Caco-2 (cell line): ENCODE data around the gene ZNF677. TPM values are rescaled to one million over a fixed set of nuclear protein-coding genes. Genes with fewer than 3 reads are reported as not detected.
"Not testable (repeated sequence)": the region's sequence is repeated elsewhere in the genome, so short reads cannot be mapped to it uniquely, and the experiment has no call there.

ENCODE experiments used
- BruUV-seq: library from RNA; stranded (reverse); fragments of 400-500 nt; replicated peaks from 2 replicates; lab custom pipeline; 2021; lab: Mats Ljungman, UMichigan
- CTCF ChIA-PET: fragments of 300-600 bp; sonication (Branson Sonifier 250); formaldehyde crosslinking; loops from one replicate; lab custom pipeline; 2022; ENCODE audit warnings: antibody characterized with exemption; lab: Charles Lee
- POLR2A ChIA-PET: fragments of 300-600 bp; sonication (Branson Sonifier 250); formaldehyde crosslinking; loops from one replicate; lab custom pipeline; 2022; ENCODE audit warnings: antibody characterized with exemption; lab: Charles Lee
- DNase-seq, 2 experiments: peaks; one replicate each; pipeline versions ENCODE4 v3.0.0 to v3.0.0-alpha.2; 2020 to 2022
- H3K27me3 ChIP-seq: replicated peaks from 2 replicates; pipeline ENCODE4 v1.6.0; 2011; ENCODE audit warnings: low read length; ENCODE audit not compliant: control insufficient read depth, insufficient read depth
- H3K36me3 ChIP-seq: 2 replicates; pipeline ENCODE4 v1.5.1; 2011; ENCODE audit warnings: low read length; ENCODE audit not compliant: control insufficient read depth, insufficient read depth
- H3K4me1 ChIP-seq: fragments of 250-450 bp; sonication (Bioruptor Pico); 2 replicates; pipeline ENCODE4 v1.5.1; 2020; ENCODE audit warnings: mild to moderate bottlenecking
- H3K4me3 ChIP-seq: 2 replicates; pipeline ENCODE4 v1.5.1; 2011; ENCODE audit warnings: low read depth, mild to moderate bottlenecking, control low read depth, low read length
- H3K9me3 ChIP-seq: fragments of 250-450 bp; sonication (Bioruptor Pico); 2 replicates; pipeline ENCODE4 v1.5.1; 2020; ENCODE audit warnings: mild to moderate bottlenecking, moderate library complexity
- H3K27ac Mint-ChIP-seq: one replicate; pipeline ENCODE4 v1.8.0; 2022; ENCODE audit warnings: mixed read lengths; ENCODE audit not compliant: unreplicated experiment
- H3K27me3 Mint-ChIP-seq: one replicate; pipeline ENCODE4 v1.8.0; 2022; ENCODE audit warnings: mixed read lengths; ENCODE audit not compliant: insufficient read depth, unreplicated experiment
- H3K36me3 Mint-ChIP-seq: one replicate; pipeline ENCODE4 v1.8.0; 2022; ENCODE audit warnings: mild to moderate bottlenecking, mixed read lengths; ENCODE audit not compliant: insufficient read depth, unreplicated experiment
- H3K4me1 Mint-ChIP-seq: one replicate; pipeline ENCODE4 v1.8.0; 2022; ENCODE audit warnings: low read depth, mixed read lengths; ENCODE audit not compliant: unreplicated experiment
- H3K4me3 Mint-ChIP-seq: one replicate; pipeline ENCODE4 v1.8.0; 2022; ENCODE audit warnings: mild to moderate bottlenecking, moderate library complexity, mixed read lengths; ENCODE audit not compliant: unreplicated experiment
- H3K9me3 Mint-ChIP-seq: one replicate; pipeline ENCODE4 v1.8.0; 2022; ENCODE audit warnings: mixed read lengths; ENCODE audit not compliant: unreplicated experiment
- CTCF ChIP-seq, 2 experiments: fragments of 200-600 bp in 1 of 2; IDR thresholded peaks; 1 replicate in 1 of 2; 2 replicates in 1 of 2; pipeline versions ENCODE4 v1.5.1 to v1.8.0; 2011 to 2022; ENCODE audit warnings: antibody characterized with exemption in 1 of 2, control low read depth in 1 of 2, inconsistent platforms in 1 of 2, low read depth in 1 of 2, low read length in 1 of 2, mild to moderate bottlenecking in 1 of 2, moderate library complexity in 1 of 2; ENCODE audit not compliant: insufficient read depth in 1 of 2, severe bottlenecking in 1 of 2, unreplicated experiment in 1 of 2
- intact Hi-C: fragments of 100-400 bp; cut with micrococcal nuclease; formaldehyde crosslinking; loops from one replicate; pipeline ENCODE4 v1.10.0; 2022; ENCODE audit not compliant: unreplicated experiment
- total RNA-seq: library from RNA; stranded (reverse); gene quantifications from 2 replicates; pipeline ENCODE4 v1.2.3, GENCODE V29; 2022

ZNF677 gene
- total RNA-seq, 1 experiment from 2014 or later, result not detected

DNA sequence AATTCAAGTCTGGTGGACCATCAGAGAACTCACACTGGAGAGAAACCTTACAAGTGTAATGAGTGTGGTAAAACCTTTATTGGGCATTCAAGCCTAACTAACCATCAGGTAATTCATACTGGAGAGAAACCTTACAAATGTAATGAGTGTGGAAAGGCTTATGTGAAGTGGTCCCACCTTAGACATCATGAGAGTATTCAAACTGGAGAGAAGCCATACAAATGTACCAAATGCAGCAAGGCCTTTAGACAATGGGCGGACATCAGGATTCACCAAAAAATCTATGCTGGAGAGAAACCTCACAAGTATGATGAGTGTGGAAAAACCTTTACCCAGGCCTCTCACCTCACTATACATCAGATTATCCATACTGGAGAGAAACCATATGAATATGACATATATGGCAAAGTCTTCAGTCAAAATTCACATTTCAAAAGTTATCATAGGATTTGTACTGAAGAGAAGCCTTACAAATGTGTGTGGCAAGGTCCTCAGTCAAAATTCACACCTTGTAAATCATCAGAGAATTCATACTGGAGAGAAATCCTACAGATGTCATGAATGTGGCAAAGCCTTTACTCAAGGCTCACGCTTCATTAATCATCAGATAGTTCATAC lies 41.9 kb downstream of the ZNF677 start:
- Mint-ChIP-seq H3K4me3 (no peak overlapping the region), H3K36me3 (peaks cover 11% of the 10 kb centered on the region), H3K9me3 (peaks cover 73% of the 10 kb centered on the region), H3K27ac (no peak overlapping the region), H3K27me3 (no peaks in the 10 kb centered on the region), H3K4me1 (no peaks in the 10 kb centered on the region)
- no peaks in the 10 kb centered on the region for H3K4me1 ChIP-seq
- intact Hi-C loops, result no loop called here
- BruUV-seq, result no TSS peak
- H3K27me3 ChIP-seq, result no peaks in the 10 kb centered on the region
- H3K9me3 ChIP-seq, result peaks cover 55% of the 10 kb centered on the region
- ChIA-PET CTCF (no interaction called here), POLR2A (no interaction called here)
- no peak for DNase-seq
- no peaks in the 10 kb centered on the region for H3K36me3 ChIP-seq
- TF ChIP-seq CTCF (IDR thresholded peaks at IDR 0.05; ENCODE audit: insufficient read depth in 1 of 2, low read depth in 1 of 2, low read length in 1 of 2, severe bottlenecking in 1 of 2, unreplicated experiment in 1 of 2), result no peak
- H3K4me3 ChIP-seq, result no peak overlapping the region

DNA sequence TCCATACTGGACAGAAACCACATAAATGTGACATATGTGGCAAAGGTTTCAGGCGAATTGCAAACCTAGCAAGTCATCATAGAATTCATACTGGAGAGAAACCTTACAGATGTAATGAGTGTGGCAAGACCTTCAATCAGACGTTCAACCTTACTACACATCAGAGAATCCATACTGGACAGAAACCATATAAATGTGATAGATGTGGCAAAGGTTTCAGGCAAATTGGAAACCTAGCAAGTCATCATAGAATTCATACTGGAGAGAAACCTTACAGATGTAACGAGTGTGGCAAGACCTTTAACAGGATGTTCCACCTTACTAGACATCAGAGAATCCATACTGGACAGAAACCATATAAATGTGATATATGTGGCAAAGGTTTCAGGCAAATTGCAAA lies 43.1 kb downstream of the ZNF677 start:
- POLR2A ChIA-PET, CTCF ChIA-PET, DNase-seq, H3K27me3 Mint-ChIP-seq, H3K27ac Mint-ChIP-seq, H3K4me3 Mint-ChIP-seq, H3K4me3 ChIP-seq, BruUV-seq, H3K27me3 ChIP-seq, H3K4me1 ChIP-seq, intact Hi-C loops, H3K4me1 Mint-ChIP-seq, H3K36me3 ChIP-seq: not testable (repeated sequence)
- peaks cover 20% of the 10 kb centered on the region for H3K36me3 Mint-ChIP-seq
- peaks cover 80% of the 10 kb centered on the region for H3K9me3 Mint-ChIP-seq
- H3K9me3 ChIP-seq, result peaks cover 46% of the 10 kb centered on the region

DNA sequence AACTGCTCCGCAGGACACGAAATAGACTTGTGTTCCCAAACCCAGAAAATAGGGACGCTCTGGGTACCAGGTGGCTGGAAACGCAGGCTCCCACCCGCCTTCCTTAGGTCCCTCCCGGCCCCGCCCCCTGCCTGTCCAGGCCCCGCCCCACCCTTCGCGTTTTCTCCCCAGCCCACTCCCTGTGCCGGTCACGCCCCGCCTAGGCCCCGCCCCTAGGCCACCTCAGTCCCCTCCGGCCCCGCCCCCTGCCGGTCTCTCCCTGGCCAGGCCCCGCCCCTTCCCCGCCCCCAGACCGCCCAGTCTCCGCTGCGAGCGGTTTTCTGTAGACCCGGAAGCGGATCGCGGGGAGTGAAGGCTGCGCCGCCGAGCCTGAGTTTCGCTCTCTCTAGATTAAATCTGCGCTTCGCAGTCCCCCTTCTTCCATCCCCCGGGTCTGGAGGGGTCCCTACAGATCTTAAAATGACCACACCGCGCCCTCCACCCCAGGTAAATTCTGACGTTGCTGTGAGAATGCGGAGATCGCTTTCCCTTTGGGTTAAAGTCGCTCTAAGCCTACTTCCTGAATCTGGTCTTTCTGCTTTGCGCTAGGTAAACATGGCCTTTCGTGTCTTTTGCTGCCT lies 57.8 kb downstream of the ZNF677 start:
- Mint-ChIP-seq H3K27me3 (no peaks in the 10 kb centered on the region), H3K36me3 (peaks cover 21% of the 10 kb centered on the region), H3K4me3 (peak overlapping the region; percentile 87), H3K27ac (peak overlapping the region; percentile 80), H3K9me3 (peaks cover 32% of the 10 kb centered on the region), H3K4me1 (no peaks in the 10 kb centered on the region)
- no TSS peak for BruUV-seq
- TF ChIP-seq CTCF (IDR thresholded peaks at IDR 0.05; ENCODE audit: insufficient read depth in 1 of 2, low read depth in 1 of 2, low read length in 1 of 2, severe bottlenecking in 1 of 2, unreplicated experiment in 1 of 2), result no peak
- intact Hi-C loops, result loop anchor here (5.0 to 10.0 kb wide), 3 partner anchors 318 to 825 kb away; no protein-coding TSS in a partner anchor
- H3K27me3 ChIP-seq, result no peaks in the 10 kb centered on the region
- POLR2A ChIA-PET, result interaction anchor here (0.7 kb wide), 1 partner anchor 143 kb away, joined by 3 read pairs; no protein-coding TSS in a partner anchor
- CTCF ChIA-PET, result no interaction called here
- no peaks in the 10 kb centered on the region for H3K36me3 ChIP-seq
- H3K4me3 ChIP-seq, result peak overlapping the region; percentile 73
- peak; percentile 82 to 92 for DNase-seq
- no peaks in the 10 kb centered on the region for H3K4me1 ChIP-seq
- H3K9me3 ChIP-seq, result peaks cover 51% of the 10 kb centered on the region
